ENCODE data around the gene MS4A4E. TPM values are rescaled to one million over a fixed set of nuclear protein-coding genes. Genes with fewer than 3 reads are reported as not detected.

The MS4A4E gene
- total and polyA plus RNA-seq, 2 donors (not counting 3 experiments of a cell fraction or from before 2014, with no cell fraction given) = not detected

- no peak for FAIRE-seq
- CTCF ChIA-PET = interaction anchor here (1.0 to 6.5 kb wide), 3 partner anchors 9 to 17 kb away, joined by 3 to 27 read pairs (median 3); no protein-coding TSS in a partner anchor
- no peak for TF ChIP-seq MYC (IDR thresholded peaks at IDR 0.05; ENCODE audit: low read depth, low read length)
- no peak for TF ChIP-seq EZH2 (IDR thresholded peaks at IDR 0.05; ENCODE audit: borderline replicate concordance, low read depth, low read length, severe bottlenecking)
- TF ChIP-seq FOS (IDR thresholded peaks at IDR 0.05; ENCODE audit: borderline replicate concordance, insufficient read depth, low read length) = no peak
Observed at GRCh38 chr11:60235321-60235720, 7.6 kb downstream of the MS4A4E start.

GRCh38 chr11:60230681-60231080 is 12.3 kb downstream of the MS4A4E start:
- Histone ChIP-seq H4K20me1 (replicated peaks; ENCODE audit: control insufficient read depth, extremely low read depth, insufficient read depth, low read length) (no peaks in the 10 kb centered on the region), H3K36me3 (ENCODE audit: control insufficient read depth in 2 of 2, extremely low read depth in 1 of 2, insufficient read depth in 2 of 2, low read length in 2 of 2) (no peaks in the 10 kb centered on the region), H3K79me2 (ENCODE audit: control insufficient read depth, insufficient read depth, low read length) (no peaks in the 10 kb centered on the region), H3K9ac (replicated peaks; ENCODE audit: extremely low read depth, insufficient read depth, low read length) (no peak overlapping the region), H2AFZ (ENCODE audit: low read depth, low read length) (no peak overlapping the region), H3K27ac (ENCODE audit: insufficient read depth, low read depth, low read length) (no peak overlapping the region), H3K4me2 (ENCODE audit: insufficient read depth, low read length) (no peak overlapping the region), H3K9me3 (replicated peaks; ENCODE audit: control insufficient read depth, insufficient read depth, low read length) (no peaks in the 10 kb centered on the region), H3K4me1 (ENCODE audit: control insufficient read depth, extremely low read depth, insufficient read depth, low read length) (no peaks in the 10 kb centered on the region), H3K4me3 (replicated peaks in 1 of 3; ENCODE audit: insufficient read depth in 1 of 3, low read depth in 1 of 3, low read length in 3 of 3) (no peak overlapping the region), H3K27me3 (ENCODE audit: control insufficient read depth in 2 of 2, insufficient read depth in 2 of 2, low read length in 2 of 2) (no peaks in the 10 kb centered on the region), H3K9me1 (replicated peaks; ENCODE audit: control insufficient read depth, extremely low read depth, insufficient read depth, low read length) (no peaks in the 10 kb centered on the region)
- dilution Hi-C loops (cut with MboI; ENCODE audit: extremely low pct_ligation_motif_present, low sequenced_read_pairs) = no loop called here
- TF ChIP-seq GATA2 (IDR thresholded peaks at IDR 0.05; ENCODE audit: insufficient read depth, insufficient read length, low read depth, low read length) (no peak), POLR2AphosphoS5 (IDR thresholded peaks at IDR 0.05; ENCODE audit: insufficient read depth, low read depth, low read length) (no peak), EZH2 (IDR thresholded peaks at IDR 0.05; ENCODE audit: borderline replicate concordance, low read depth, low read length, severe bottlenecking) (no peak), POLR2A (IDR thresholded peaks at IDR 0.05; ENCODE audit: low read depth, low read length) (no peak), CTCF (IDR thresholded peaks at IDR 0.05; ENCODE audit: extremely low read depth in 1 of 2, insufficient read depth in 1 of 2, low read depth in 1 of 2, low read length in 2 of 2) (no peak), MAX (IDR thresholded peaks at IDR 0.05; ENCODE audit: insufficient read depth, insufficient read length) (no peak), MYC (IDR thresholded peaks at IDR 0.05; ENCODE audit: low read depth, low read length) (no peak), FOS (IDR thresholded peaks at IDR 0.05; ENCODE audit: borderline replicate concordance, insufficient read depth, low read length) (no peak)
- DNase-seq (ENCODE audit: low read depth, low spot score) (no peak), FAIRE-seq (no peak)
- intact Hi-C loops (cut with micrococcal nuclease) = no loop called here
- ChIA-PET CTCF (interaction anchor here (0.8 to 2.1 kb wide), 5 partner anchors 20 to 133 kb away, joined by 3 to 18 read pairs (median 4); partner anchors contain the start of gene MS4A6A), POLR2A (no interaction called here)
- BruUV-seq (replicated peaks) = no TSS peak

More at GRCh38 chr11:60235321-60235720, 7.6 kb downstream of the MS4A4E start:
- Histone ChIP-seq H4K20me1 (replicated peaks; ENCODE audit: control insufficient read depth, extremely low read depth, insufficient read depth, low read length) (no peaks in the 10 kb centered on the region), H3K9me3 (replicated peaks; ENCODE audit: control insufficient read depth, insufficient read depth, low read length) (no peaks in the 10 kb centered on the region), H2AFZ (ENCODE audit: low read depth, low read length) (no peak overlapping the region), H3K79me2 (ENCODE audit: control insufficient read depth, insufficient read depth, low read length) (no peaks in the 10 kb centered on the region), H3K9ac (replicated peaks; ENCODE audit: extremely low read depth, insufficient read depth, low read length) (no peak overlapping the region), H3K4me1 (ENCODE audit: control insufficient read depth, extremely low read depth, insufficient read depth, low read length) (no peaks in the 10 kb centered on the region), H3K27me3 (ENCODE audit: control insufficient read depth in 2 of 2, insufficient read depth in 2 of 2, low read length in 2 of 2) (no peaks in the 10 kb centered on the region), H3K9me1 (replicated peaks; ENCODE audit: control insufficient read depth, extremely low read depth, insufficient read depth, low read length) (no peaks in the 10 kb centered on the region), H3K36me3 (ENCODE audit: control insufficient read depth in 2 of 2, extremely low read depth in 1 of 2, insufficient read depth in 2 of 2, low read length in 2 of 2) (no peaks in the 10 kb centered on the region), H3K27ac (ENCODE audit: insufficient read depth, low read depth, low read length) (no peak overlapping the region), H3K4me2 (ENCODE audit: insufficient read depth, low read length) (no peak overlapping the region), H3K4me3 (replicated peaks in 1 of 3; ENCODE audit: insufficient read depth in 1 of 3, low read depth in 1 of 3, low read length in 3 of 3) (no peak overlapping the region)
- POLR2A ChIA-PET = no interaction called here
- no TSS peak for BruUV-seq (replicated peaks)
- dilution Hi-C loops (cut with MboI; ENCODE audit: extremely low pct_ligation_motif_present, low sequenced_read_pairs) = no loop called here
- DNase-seq (ENCODE audit: low read depth, low spot score) = no peak
- intact Hi-C loops (cut with micrococcal nuclease) = no loop called here

Measured in endothelial cell of umbilical vein (primary cell).